ENCODE measurements around the gene SLC22A1. TPM values are rescaled to one million over a fixed set of nuclear protein-coding genes. Genes with fewer than 3 reads are reported as not detected.

The SLC22A1 gene
- total RNA-seq, 1 experiment from 2014 or later: not detected

Other genes with a start within 250 kb of the SLC22A1 start
- not detected in 2 replicates for gene MAS1, start 230.8 kb upstream of the SLC22A1 start, total RNA-seq (2014; rRNA removed; shearing (Covaris generic))
- 19.8 and 29.8 TPM in 2 replicates for gene IGF2R, start 152.7 kb upstream of the SLC22A1 start, total RNA-seq (2014; rRNA removed; shearing (Covaris generic))
- gene SLC22A2, start 137.0 kb downstream of the SLC22A1 start, total RNA-seq (2014; rRNA removed; shearing (Covaris generic)): not detected in 2 replicates
- gene SLC22A3, start 226.6 kb downstream of the SLC22A1 start, total RNA-seq (2014; rRNA removed; shearing (Covaris generic)): not detected in 2 replicates

Data from H4 (cell line).